Loucy (cell line): ENCODE data around the gene AFAP1L1.
A peak's percentile ranks its signal among the peaks of the same experiment; 100 is the strongest.

Experiments used
- H2AFZ ChIP-seq: fragments of 200-600 bp; sonication (generic); 2 replicates; pipeline ENCODE4 v1.6.0; 2016; ENCODE audit warnings: antibody characterized with exemption, mild to moderate bottlenecking, low read length, moderate library complexity
- H3F3A ChIP-seq: fragments of 200-600 bp; 2 replicates; pipeline ENCODE4 v1.6.0; 2016; ENCODE audit warnings: antibody characterized with exemption, low read depth, mild to moderate bottlenecking
- H3K27me3 ChIP-seq: fragments of 200-600 bp; sonication (generic); 2 replicates; pipeline ENCODE4 v1.6.1; 2014; ENCODE audit warnings: low read length, mild to moderate bottlenecking; ENCODE audit not compliant: insufficient read depth, poor library complexity, severe bottlenecking
- H3K36me3 ChIP-seq: fragments of 200-600 bp; sonication (generic); 2 replicates; pipeline ENCODE4 v1.6.1; 2016; ENCODE audit warnings: low read length; ENCODE audit not compliant: insufficient read depth
- H3K4me1 ChIP-seq: fragments of 200-600 bp; sonication (generic); 2 replicates; pipeline ENCODE4 v1.5.1; 2014; ENCODE audit warnings: low read length, mild to moderate bottlenecking; ENCODE audit not compliant: insufficient read depth, poor library complexity, severe bottlenecking
- H3K4me2 ChIP-seq: fragments of 200-600 bp; sonication (generic); 2 replicates; pipeline ENCODE4 v1.6.0; 2014; ENCODE audit warnings: antibody characterized with exemption, low read length, low read depth, mild to moderate bottlenecking; ENCODE audit not compliant: poor library complexity, severe bottlenecking
- H3K4me3 ChIP-seq: fragments of 200-600 bp; sonication (generic); 2 replicates; pipeline ENCODE4 v1.5.1; 2014; ENCODE audit warnings: low read length, mild to moderate bottlenecking, mixed read lengths; ENCODE audit not compliant: poor library complexity, severe bottlenecking
- H3K79me2 ChIP-seq: fragments of 200-600 bp; sonication (generic); 2 replicates; pipeline ENCODE4 v1.6.1; 2014; ENCODE audit warnings: low read length; ENCODE audit not compliant: insufficient read depth
- H3K9ac ChIP-seq: fragments of 200-600 bp; sonication (generic); 2 replicates; pipeline ENCODE4 v1.6.0; 2014; ENCODE audit warnings: mild to moderate bottlenecking, low read depth, low read length, moderate library complexity; ENCODE audit not compliant: poor library complexity, severe bottlenecking
- H3K9me2 ChIP-seq: fragments of 200-600 bp; sonication (generic); replicated peaks from 2 replicates; pipeline ENCODE4 v1.6.1; 2016; ENCODE audit warnings: low read depth, low read length, mixed read lengths
- H3K9me3 ChIP-seq: fragments of 200-600 bp; sonication (generic); 2 replicates; pipeline ENCODE4 v1.6.1; 2014; ENCODE audit warnings: mild to moderate bottlenecking, antibody characterized with exemption, low read length, low read depth; ENCODE audit not compliant: insufficient read depth
- H4K20me1 ChIP-seq: fragments of 200-600 bp; sonication (generic); 2 replicates; pipeline ENCODE4 v1.6.0; 2014; ENCODE audit warnings: antibody characterized with exemption, low read length, mild to moderate bottlenecking; ENCODE audit not compliant: insufficient read depth, poor library complexity, severe bottlenecking
- EZH2phosphoT487 ChIP-seq: fragments of 200-600 bp; IDR thresholded peaks from 2 replicates; pipeline ENCODE4 v1.6.1; 2018; ENCODE audit warnings: antibody characterized with exemption, mild to moderate bottlenecking, moderate library complexity, borderline replicate concordance
- TF ChIP-seq, protein P1 (sequence below): fragments of 200-600 bp; sonication (generic); conservative IDR thresholded peaks from 2 replicates; pipeline ENCODE4 v1.5.1; 2014; ENCODE audit warnings: mild to moderate bottlenecking, antibody characterized with exemption, low read length

The AFAP1L1 gene

DNA sequence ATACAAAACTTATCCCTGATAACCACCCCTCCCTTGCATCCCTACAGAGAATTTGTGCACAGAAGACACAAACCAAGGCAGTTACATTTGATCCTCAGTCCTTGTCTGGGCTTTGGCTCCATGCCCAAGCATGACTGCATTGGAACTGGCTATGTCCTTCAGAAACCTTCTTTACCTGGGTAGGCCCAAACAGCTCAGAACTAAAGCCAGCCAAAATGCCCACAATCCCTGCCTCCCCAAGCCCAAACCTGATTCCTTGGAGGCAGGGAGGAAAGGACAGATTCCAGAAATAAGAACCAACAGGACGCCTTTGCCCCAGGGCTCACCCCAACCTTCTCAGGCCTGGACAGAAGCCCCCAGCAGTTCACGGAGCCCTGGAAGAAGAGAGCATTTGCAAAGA lies 99.2 kb downstream of the AFAP1L1 start:
- H2AFZ ChIP-seq: no peak overlapping the region
- no peaks in the 10 kb centered on the region for H3K79me2 ChIP-seq
- no peaks in the 10 kb centered on the region for H3K36me3 ChIP-seq
- H3K27me3 ChIP-seq: no peaks in the 10 kb centered on the region
- H3K9me3 ChIP-seq: no peaks in the 10 kb centered on the region
- H3K9ac ChIP-seq: no peak overlapping the region
- H3K4me3 ChIP-seq: no peak overlapping the region
- no peaks in the 10 kb centered on the region for H4K20me1 ChIP-seq
- H3K9me2 ChIP-seq: no peaks in the 10 kb centered on the region
- no peak for TF ChIP-seq EZH2phosphoT487
- TF ChIP-seq, protein P1, sequence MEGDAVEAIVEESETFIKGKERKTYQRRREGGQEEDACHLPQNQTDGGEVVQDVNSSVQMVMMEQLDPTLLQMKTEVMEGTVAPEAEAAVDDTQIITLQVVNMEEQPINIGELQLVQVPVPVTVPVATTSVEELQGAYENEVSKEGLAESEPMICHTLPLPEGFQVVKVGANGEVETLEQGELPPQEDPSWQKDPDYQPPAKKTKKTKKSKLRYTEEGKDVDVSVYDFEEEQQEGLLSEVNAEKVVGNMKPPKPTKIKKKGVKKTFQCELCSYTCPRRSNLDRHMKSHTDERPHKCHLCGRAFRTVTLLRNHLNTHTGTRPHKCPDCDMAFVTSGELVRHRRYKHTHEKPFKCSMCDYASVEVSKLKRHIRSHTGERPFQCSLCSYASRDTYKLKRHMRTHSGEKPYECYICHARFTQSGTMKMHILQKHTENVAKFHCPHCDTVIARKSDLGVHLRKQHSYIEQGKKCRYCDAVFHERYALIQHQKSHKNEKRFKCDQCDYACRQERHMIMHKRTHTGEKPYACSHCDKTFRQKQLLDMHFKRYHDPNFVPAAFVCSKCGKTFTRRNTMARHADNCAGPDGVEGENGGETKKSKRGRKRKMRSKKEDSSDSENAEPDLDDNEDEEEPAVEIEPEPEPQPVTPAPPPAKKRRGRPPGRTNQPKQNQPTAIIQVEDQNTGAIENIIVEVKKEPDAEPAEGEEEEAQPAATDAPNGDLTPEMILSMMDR: no peak
- H3K4me2 ChIP-seq: no peak overlapping the region
- H3F3A ChIP-seq: no peaks in the 10 kb centered on the region
- H3K4me1 ChIP-seq: no peaks in the 10 kb centered on the region

DNA sequence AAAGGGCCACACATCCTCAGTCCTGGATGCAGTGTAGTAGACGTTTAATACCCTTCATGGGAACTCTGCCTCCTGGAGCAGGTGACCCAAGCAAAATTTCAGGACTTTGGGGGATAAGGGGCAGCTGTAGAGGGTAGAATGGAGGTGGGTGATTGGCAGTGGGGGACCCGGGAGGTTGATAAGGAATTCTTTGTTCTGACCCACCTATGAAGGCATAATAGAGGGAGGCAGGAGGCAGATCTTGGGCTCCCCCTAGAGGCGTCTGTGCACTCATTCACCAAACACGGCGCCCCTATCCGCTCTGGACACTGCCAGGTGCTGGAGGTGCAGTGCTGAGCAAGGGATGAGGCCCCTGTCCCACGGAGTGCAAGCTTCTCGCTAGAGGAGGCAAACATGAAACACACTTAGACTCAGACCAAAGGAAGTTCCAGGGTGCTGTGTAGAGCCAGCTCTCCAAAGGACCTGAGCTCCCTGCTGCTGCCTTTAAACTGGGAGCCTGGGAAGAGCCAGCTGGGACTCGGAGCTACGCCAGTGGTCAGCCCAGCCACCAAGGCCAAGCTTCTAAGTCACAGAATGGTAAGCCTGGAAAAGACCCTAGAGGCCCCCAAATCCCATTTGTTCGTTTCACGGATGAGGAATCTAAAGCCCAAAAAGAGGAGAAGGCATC lies 99.8 kb downstream of the AFAP1L1 start:
- no peaks in the 10 kb centered on the region for H3K4me1 ChIP-seq
- H4K20me1 ChIP-seq: no peaks in the 10 kb centered on the region
- TF ChIP-seq, protein P1: peak; percentile 71
- no peak for TF ChIP-seq EZH2phosphoT487
- H3K9ac ChIP-seq: no peak overlapping the region
- H3K4me2 ChIP-seq: no peak overlapping the region
- H2AFZ ChIP-seq: no peak overlapping the region
- no peaks in the 10 kb centered on the region for H3K79me2 ChIP-seq
- H3K27me3 ChIP-seq: no peaks in the 10 kb centered on the region
- H3K4me3 ChIP-seq: no peak overlapping the region
- no peaks in the 10 kb centered on the region for H3K9me2 ChIP-seq
- no peaks in the 10 kb centered on the region for H3K9me3 ChIP-seq
- no peaks in the 10 kb centered on the region for H3F3A ChIP-seq
- no peaks in the 10 kb centered on the region for H3K36me3 ChIP-seq

DNA sequence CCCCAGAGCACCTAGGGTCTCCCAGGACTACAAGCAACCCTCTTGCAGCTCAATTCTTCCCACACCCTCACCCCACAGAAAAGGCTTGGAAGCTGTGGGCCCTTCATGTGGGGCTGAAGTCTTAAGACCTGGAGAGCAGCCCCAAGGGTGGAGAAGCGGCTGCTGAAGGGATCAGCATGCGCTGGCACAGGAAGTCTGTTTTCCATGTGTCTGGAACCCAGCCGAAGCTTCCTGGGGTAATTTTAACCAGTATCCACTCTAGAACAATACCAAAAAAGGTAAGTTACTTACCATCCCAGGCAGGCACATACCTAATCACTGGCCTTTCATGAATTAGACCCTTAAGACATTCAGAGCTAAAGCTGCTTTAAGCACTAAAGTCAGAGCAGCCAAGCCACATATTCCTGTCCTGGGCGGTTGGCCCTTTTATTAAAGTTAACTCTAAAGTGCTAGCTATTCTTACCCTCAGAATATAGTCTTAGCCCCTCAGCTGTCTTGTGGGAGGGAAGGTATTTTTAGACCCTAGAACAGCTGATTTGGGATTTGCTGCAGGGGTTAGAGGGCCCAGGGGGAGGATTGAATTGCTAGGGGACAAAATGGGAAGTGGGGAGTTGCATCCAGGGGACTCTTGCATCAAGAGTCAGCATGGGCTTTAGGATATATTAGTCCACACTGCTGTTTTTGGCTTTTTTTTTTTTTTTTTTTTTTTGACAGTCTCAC lies 100.6 kb downstream of the AFAP1L1 start:
- TF ChIP-seq EZH2phosphoT487: no peak
- TF ChIP-seq, protein P1: no peak
- no peak overlapping the region for H3K4me2 ChIP-seq

More for the DNA sequence above, 100.6 kb downstream of the AFAP1L1 start:
- H3K4me1 ChIP-seq: no peaks in the 10 kb centered on the region
- H3K9me2 ChIP-seq: no peaks in the 10 kb centered on the region
- no peaks in the 10 kb centered on the region for H3F3A ChIP-seq
- no peaks in the 10 kb centered on the region for H3K27me3 ChIP-seq
- no peaks in the 10 kb centered on the region for H3K79me2 ChIP-seq
- H3K4me3 ChIP-seq: no peak overlapping the region
- H3K9ac ChIP-seq: no peak overlapping the region
- no peaks in the 10 kb centered on the region for H3K9me3 ChIP-seq
- H3K36me3 ChIP-seq: no peaks in the 10 kb centered on the region
- H2AFZ ChIP-seq: no peak overlapping the region
- H4K20me1 ChIP-seq: no peaks in the 10 kb centered on the region
